ENCODE data around the gene CHCHD6.

CHCHD6 gene

DNA sequence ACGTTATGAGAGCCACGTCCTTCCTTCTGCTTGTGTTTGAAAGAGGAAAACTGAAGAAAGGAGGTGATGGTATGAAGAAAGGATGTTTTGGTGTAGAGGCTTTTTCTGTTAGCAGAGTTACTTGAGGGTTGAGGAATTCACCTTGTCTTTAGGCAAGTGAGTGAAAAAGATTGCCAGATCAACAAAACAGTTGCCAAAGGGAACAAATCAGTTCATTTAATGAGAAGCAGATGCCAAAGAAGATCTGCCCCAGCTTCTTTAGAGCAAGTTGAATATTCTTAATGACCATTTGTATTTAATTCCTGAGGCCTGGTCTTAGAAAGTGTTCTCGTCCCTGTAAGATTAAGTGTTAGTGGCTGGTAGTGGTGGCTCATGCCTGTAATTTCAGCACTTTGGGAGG lies 2.6 kb downstream of the CHCHD6 start:
- TF ChIP-seq GATA1 (IDR thresholded peaks at IDR 0.05; ENCODE audit: low read depth, low read length) (no peak), POLR2A (IDR thresholded peaks at IDR 0.05; ENCODE audit: low read length) (no peak)
- DNase-seq, result no peak

DNA sequence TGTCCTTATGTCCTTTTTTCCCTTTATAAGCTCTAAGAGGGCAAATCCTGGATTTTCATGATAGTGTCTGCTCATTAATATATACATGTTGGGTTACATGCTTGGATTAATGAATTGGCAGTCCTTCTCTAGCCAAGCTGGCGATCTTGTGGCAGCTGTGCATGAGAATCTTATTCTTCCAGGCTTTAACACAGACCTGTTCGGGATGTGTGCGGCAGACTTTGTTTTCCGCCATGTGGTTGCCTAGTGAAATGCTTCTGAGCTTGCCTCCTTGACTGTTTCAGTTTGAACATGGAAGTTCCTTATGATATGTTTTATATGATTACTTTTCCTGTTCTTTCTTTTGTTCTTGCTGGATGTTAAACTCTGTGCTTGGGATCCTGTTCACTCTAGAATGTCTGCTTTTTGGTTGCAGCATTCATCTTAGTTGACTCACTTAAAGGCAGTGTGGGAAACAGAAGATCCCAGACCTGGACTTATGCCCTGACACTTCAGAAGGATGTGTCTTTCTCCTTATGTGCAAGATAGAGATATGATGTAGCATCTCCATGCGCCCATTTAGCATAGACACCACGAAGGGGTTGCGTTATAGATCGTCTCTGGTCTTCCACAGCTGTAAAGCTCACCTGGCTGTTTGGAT lies 7.2 kb downstream of the CHCHD6 start:
- no peak for DNase-seq
- TF ChIP-seq GATA1 (IDR thresholded peaks at IDR 0.05; ENCODE audit: low read depth, low read length) (no peak), POLR2A (IDR thresholded peaks at IDR 0.05; ENCODE audit: low read length) (no peak)

DNA sequence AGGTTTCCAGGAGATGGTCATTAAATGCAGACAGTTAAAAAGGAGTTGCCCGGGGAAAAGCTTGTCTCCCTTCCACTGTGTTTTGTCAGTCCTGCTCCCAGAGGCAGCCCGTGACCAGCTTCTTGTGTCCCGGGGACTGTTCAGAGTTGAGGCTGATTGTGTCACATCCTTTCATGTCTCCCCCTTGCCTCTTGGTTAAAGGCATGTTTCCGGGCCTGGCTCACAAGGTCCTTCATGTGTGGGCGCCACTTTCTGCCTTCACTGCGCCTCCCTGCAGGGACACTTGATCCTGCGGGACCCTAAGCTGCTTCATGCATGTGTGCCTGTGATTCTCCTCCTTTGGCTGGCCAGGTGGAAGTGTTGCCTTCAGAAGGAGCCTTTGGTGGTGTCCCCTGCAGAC lies 9.2 kb downstream of the CHCHD6 start:
- no peak for TF ChIP-seq GATA1 (IDR thresholded peaks at IDR 0.05; ENCODE audit: low read depth, low read length)
- no peak for TF ChIP-seq POLR2A (IDR thresholded peaks at IDR 0.05; ENCODE audit: low read length)
- DNase-seq, result no peak

DNA sequence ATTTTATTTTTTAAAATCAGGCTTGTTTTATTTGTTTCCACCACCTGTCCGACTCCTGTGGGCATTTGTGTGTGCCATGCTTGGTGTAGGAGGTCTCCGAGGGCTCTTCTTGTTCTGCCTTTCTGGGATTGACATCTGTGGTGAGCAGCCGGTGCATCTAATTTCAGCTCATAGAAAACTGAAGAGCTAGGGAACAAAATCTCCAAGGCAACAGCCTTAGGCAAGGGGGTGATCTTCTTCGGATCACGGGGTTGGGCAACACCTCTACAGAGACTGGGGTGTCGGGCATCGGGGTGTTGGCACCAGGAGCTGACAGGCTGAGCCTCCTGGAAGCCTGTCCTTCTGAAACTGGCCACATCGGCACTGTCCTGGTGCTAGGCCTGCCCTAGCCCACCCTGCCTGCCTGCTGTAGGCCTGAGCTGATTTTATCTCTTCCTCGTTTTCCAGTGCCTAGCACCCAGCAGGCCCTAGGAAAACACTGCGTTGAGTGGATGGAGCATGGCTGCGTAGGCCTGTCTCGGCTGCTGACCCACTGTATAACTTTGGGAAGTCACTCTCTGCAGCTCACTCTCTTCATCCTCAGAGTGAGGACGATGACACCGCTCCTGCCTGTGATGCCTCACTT lies 10.3 kb downstream of the CHCHD6 start:
- no peak for DNase-seq
- no peak for TF ChIP-seq GATA1 (IDR thresholded peaks at IDR 0.05; ENCODE audit: low read depth, low read length)
- TF ChIP-seq POLR2A (IDR thresholded peaks at IDR 0.05; ENCODE audit: low read length), result no peak

DNA sequence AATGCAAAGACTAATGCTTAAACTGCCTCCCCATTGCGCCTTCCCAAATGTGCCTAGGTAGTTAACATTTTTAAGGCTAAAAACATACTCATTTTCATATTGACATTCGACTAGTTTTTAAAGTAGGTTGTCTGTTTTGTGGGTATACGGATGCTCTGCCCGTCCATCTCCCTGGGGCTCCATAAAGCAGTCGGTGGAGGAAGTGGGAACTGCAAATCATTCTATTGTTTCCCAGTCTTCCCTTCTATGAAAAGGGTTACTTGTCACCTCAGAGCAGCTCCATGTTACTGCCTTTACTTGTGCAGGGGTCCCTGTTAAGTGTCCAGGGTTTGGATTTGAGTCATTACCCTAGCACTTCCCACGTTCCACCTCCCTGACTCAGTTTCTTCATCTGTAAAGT lies 10.9 kb downstream of the CHCHD6 start:
- TF ChIP-seq POLR2A (IDR thresholded peaks at IDR 0.05; ENCODE audit: low read length), result no peak
- no peak for TF ChIP-seq GATA1 (IDR thresholded peaks at IDR 0.05; ENCODE audit: low read depth, low read length)

DNA sequence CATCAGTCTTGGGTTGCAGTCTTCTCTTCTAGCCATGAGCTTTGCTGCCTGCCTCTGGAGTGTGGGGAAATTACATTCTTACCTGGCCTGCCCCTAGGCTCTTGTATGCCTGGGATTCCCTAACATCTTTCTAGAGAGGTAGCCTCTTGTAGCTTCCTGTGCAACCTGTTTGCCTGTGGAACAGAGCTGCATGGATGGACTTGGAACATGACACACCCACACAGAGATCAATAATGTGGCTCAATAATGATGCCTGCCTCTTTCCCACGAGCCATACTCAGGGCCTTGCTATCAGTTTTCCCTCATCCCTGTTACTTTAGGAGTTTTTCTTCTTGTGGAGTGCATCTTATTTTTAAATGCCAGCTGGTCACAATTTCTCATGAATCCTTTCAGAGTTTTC lies 11.4 kb downstream of the CHCHD6 start:
- TF ChIP-seq POLR2A (IDR thresholded peaks at IDR 0.05; ENCODE audit: low read length) (no peak), GATA1 (IDR thresholded peaks at IDR 0.05; ENCODE audit: low read depth, low read length) (no peak)
- no peak for DNase-seq

More for the DNA sequence above, 10.9 kb downstream of the CHCHD6 start:
- DNase-seq, result no peak

DNA sequence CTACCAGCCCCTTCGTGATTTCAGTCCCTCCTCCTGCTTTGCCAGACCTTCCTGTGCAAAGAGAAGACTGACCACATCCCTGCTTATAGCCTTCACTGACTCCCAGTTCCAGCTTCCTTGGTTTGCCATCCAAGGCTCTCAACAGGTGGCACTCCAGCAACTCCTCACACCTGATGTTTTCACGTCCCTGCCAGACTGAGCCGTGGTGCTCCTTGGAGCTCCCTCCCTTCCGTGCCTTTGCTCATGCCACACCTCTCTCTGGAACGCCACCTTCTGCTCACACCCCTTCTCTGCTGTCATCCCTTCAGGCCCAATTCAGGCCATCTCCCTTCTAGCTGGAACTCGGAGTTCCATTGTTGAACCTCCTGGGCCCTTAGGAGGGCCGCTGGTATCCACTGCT lies 12.0 kb downstream of the CHCHD6 start:
- no peak for DNase-seq
- no peak for TF ChIP-seq POLR2A (IDR thresholded peaks at IDR 0.05; ENCODE audit: low read length)

DNA sequence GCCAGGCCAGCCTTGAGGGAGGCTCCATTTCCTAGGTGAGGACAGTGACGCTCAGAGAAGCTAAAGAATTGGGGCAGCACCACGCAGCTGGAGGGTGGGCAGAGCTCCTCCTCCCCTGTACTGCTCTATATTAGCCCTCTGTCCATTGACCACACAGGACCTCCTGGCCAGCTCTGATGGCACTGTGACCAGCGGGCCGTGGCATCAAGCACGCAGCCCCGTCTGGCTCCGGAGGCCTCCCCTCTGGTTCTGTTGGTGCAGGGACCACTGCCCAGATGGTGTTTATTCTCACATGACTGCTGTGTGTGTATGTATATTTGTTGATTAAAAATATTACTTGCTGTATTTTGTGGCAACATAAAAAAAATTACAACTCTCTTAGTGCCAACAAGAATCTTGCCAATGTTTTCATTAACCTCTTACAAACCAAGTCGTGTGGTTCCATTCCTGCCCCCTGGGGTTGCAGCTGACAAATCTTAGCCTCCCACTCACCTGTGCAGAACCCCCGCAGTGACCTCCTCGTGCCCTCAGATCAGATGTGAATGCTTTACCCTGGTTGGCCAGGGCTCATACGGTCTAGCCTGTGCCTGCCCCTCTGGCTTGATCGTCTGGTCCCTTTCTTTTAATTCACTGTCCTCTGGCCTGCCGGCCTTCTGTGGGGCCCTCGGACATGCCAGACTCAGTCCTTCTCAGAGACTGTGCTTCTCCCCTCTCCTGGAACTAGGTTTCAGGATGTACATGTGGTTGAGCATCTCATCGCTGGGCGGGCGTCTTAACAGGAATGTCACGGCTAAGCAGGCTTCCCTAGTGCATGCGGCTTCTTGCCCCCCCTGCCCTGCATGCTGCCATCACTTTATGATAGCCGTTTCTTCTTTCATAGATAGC lies 14.8 kb downstream of the CHCHD6 start:
- no peak for DNase-seq
- TF ChIP-seq POLR2A (IDR thresholded peaks at IDR 0.05; ENCODE audit: low read length), result no peak

DNA sequence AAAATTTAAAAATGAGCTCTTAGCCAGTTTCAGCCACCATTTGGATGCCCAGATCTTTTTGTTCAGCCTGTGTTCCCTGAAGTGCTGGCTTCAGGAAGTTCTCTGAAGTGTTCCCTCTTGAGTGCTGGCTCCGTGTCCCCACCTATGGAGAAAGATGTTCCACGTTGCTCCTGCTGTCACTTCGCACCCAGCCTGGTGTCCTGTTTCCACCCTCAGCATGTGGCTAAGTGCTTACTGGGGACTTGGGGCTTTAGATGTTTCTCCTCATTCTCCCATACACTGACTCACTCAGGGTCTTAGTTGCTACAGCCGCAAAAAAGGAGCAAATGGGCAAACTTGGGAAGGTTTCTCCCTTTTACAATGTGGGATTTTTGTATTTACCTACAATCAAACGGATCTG lies 16.6 kb downstream of the CHCHD6 start:
- DNase-seq, result no peak
- no peak for TF ChIP-seq GATA1 (IDR thresholded peaks at IDR 0.05; ENCODE audit: low read depth, low read length)
- TF ChIP-seq POLR2A (IDR thresholded peaks at IDR 0.05; ENCODE audit: low read length), result no peak

DNA sequence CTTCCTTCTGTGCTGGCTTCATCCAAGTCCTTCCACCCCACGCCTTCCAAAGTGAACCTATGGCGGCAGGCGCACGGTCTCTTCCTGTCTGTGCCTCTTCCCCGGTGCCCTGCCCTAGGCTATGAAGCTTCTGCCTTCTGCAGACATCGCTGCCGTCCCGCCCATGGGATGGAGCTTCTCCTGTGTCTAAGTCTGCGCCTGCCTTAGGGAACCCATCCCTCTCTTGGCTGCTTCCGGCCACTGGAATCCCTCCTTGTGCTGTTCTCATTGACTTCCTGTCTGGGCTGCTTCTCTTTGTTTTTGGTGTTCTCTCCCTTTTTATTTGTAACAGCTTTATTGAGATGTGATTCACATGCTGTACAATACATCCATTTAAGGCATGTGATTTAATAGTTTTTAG lies 17.2 kb downstream of the CHCHD6 start:
- TF ChIP-seq POLR2A (IDR thresholded peaks at IDR 0.05; ENCODE audit: low read length) (no peak), GATA1 (IDR thresholded peaks at IDR 0.05; ENCODE audit: low read depth, low read length) (no peak)
- DNase-seq, result no peak

DNA sequence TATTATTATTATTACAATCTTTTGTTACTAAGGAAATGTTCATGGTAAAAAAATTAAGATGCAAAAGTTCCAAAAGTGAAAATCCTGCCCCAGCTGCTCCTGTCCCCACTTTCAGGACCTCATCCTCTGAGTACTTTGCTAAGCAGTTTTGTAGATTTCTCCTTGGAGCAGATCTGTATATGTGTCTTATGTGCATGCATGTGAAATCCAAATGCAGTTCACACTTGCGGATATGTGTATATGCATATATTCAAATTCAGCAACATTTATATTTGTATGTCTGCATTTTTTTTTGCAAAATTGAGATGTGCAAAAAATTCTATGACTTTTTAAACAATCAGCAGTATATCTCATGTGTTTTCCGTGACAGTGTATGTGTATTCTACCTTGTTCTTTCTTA lies 19.2 kb downstream of the CHCHD6 start:
- no peak for DNase-seq
- TF ChIP-seq POLR2A (IDR thresholded peaks at IDR 0.05; ENCODE audit: low read length) (no peak), GATA1 (IDR thresholded peaks at IDR 0.05; ENCODE audit: low read depth, low read length) (no peak)

DNA sequence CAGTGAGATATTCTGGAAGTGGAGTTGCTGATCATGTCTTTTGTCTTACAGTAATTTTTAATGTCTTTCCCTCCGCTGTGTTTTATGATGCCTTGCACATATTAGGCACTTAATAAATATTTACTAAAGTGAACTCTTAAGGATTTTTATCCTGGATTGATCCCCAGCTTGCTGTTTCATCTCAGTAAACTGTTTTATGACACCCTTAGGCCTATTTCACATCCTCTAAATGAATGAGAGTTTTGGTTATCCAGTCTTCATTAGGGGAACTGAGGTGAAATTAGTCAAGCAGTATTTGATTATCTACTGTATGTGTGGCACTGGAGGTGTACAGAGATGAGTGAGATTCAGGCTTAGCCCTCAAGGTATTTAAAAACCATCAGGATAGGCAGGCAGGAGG lies 19.8 kb downstream of the CHCHD6 start:
- no peak for TF ChIP-seq POLR2A (IDR thresholded peaks at IDR 0.05; ENCODE audit: low read length)
- no peak for TF ChIP-seq GATA1 (IDR thresholded peaks at IDR 0.05; ENCODE audit: low read depth, low read length)
- DNase-seq, result no peak

DNA sequence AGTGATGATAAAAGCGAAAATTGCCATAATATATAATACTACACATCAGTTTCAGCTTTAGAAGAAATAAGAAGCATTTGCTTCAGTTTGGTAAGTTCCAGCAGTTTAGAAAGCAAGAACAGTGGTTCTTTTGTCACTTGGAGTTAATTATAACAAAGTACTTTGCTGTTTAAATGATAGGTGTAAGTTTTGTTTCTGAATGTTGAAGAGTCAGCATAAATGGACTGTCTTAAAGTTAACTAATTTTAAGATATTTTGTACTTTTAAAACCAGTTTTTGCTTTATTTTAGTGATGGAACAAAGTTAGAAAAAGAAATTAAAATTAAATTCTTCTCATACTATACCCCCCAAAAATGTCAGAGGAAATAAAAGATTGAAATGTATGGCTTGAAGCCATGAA lies 24.6 kb downstream of the CHCHD6 start:
- DNase-seq, result no peak
- TF ChIP-seq GATA1 (IDR thresholded peaks at IDR 0.05; ENCODE audit: low read depth, low read length) (no peak), POLR2A (IDR thresholded peaks at IDR 0.05; ENCODE audit: low read length) (no peak)

DNA sequence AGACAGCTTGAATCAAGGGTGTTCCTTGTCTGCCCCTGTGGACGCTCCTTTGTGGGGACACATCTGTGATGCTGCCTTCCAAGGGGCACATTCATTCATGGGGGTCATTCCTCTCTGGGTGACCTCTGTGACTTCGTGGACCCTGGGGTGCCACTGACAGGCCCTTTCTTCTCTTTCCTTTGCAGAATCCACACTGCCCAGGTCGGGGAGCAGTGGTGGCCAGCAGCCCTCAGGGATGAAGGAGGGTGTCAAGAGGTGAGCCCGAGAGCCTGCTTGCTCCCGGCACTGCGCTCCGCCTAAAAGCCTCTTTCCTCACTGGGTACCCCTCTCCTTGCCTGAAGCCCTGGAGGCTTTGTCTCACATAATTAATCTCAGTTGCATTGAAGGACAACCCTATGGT lies 26.3 kb downstream of the CHCHD6 start:
- TF ChIP-seq POLR2A (IDR thresholded peaks at IDR 0.05; ENCODE audit: low read length), result no peak
- no peak for TF ChIP-seq GATA1 (IDR thresholded peaks at IDR 0.05; ENCODE audit: low read depth, low read length)
- DNase-seq, result no peak

DNA sequence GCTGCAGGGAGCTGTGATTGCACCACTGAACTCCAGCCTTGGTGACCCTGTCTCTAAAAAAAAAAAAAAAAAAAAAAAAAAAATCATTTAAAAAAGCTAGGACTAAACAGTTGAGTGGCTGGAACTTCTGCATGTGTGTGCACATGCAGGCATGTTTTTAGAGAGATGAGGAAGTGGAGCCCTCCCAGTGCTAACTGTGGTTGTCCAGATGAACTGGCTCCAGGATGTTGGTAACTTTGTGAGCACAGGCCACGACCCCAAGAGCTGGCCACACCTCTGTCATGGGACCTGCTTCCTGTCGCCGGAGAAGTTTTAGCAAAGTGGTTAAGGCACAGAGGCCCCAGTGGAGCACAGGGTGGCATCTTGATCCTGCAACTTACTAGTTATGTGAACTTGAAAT lies 27.0 kb downstream of the CHCHD6 start:
- no peak for DNase-seq
- TF ChIP-seq POLR2A (IDR thresholded peaks at IDR 0.05; ENCODE audit: low read length), result no peak
- TF ChIP-seq GATA1 (IDR thresholded peaks at IDR 0.05; ENCODE audit: low read depth, low read length), result no peak

All from erythroblast (primary cell).